ENCODE measurements around the gene C14orf119. TPM values are rescaled to one million over a fixed set of nuclear protein-coding genes. Genes with fewer than 3 reads are reported as not detected.

Gene C14orf119
- total and polyA plus RNA-seq, 9 donors = 13.8 to 55.6 (median 41.5) TPM

DNA sequence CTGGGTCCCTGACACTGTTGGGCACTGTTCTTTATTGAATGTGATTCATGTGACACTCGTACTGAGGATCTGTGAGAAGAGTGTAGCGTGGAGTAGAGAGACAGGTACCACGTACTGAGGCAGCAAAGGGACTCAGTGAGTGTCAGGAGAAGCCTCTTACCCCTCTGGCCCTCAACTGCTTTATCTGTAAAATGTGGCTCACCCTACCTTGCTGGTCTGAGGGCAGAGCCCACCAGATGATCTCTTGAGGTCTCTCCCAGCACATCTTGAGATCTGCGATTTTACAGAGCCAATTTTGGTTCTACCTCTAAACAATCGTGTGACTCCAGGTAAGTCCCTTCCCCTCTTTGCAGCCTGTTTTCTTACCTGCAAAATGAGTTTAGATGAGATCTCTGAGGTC, 20.6 kb downstream of the C14orf119 start:
- H3K27ac ChIP-seq = no peak overlapping the region
- H3K27me3 ChIP-seq = no peaks in the 10 kb centered on the region
- H3K36me3 ChIP-seq = no peaks in the 10 kb centered on the region
- 83 to 88% (median 87%) methylated on average over 5 of the region's 5 CpGs for WGBS, 3 donors
- intact Hi-C loops (cut with DNase I) = no loop called here
- TF ChIP-seq, protein P1, sequence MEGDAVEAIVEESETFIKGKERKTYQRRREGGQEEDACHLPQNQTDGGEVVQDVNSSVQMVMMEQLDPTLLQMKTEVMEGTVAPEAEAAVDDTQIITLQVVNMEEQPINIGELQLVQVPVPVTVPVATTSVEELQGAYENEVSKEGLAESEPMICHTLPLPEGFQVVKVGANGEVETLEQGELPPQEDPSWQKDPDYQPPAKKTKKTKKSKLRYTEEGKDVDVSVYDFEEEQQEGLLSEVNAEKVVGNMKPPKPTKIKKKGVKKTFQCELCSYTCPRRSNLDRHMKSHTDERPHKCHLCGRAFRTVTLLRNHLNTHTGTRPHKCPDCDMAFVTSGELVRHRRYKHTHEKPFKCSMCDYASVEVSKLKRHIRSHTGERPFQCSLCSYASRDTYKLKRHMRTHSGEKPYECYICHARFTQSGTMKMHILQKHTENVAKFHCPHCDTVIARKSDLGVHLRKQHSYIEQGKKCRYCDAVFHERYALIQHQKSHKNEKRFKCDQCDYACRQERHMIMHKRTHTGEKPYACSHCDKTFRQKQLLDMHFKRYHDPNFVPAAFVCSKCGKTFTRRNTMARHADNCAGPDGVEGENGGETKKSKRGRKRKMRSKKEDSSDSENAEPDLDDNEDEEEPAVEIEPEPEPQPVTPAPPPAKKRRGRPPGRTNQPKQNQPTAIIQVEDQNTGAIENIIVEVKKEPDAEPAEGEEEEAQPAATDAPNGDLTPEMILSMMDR (IDR thresholded peaks at IDR 0.05) = no peak
- TF ChIP-seq POLR2A (IDR thresholded peaks at IDR 0.05) = no peak
- TF ChIP-seq EP300 (IDR thresholded peaks at IDR 0.05) = no peak
- H3K4me1 ChIP-seq (ENCODE audit: insufficient read depth) = no peaks in the 10 kb centered on the region
- no peak for DNase-seq
- no peaks in the 10 kb centered on the region for H3K9me3 ChIP-seq
- H3K4me3 ChIP-seq = no peak overlapping the region

DNA sequence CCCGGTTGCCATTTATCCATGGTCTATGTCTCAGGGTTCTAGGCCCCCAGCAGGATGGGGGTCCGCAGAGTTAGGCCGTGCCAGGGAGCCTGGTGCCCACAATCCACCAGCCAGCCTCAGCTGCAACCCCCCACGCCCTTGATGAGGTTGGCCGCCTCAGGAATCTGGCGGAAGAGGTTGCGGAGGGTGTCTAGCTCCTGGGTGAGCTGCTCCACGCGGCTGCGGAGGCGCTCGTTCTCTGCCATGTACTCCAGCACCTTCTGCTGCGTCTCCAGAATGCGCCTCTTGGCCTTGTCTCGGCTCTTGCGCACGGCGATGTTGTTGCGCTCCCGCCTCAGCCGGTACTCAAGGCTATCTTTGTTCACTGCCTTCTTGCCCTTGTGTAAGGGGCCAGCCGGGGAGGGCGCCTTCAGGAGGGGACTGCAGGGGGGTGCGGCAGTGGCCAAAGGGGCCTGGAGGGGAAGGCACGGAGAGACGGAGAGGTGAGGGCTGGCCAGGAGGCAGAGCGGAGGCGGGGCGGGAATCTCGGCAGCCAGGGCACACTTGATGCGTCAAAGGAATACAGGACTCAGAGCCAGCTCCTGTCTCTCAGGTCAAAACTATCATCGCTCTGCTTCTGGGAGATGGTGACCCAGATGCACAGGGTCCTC, 22.2 kb downstream of the C14orf119 start:
- H3K36me3 ChIP-seq = no peaks in the 10 kb centered on the region
- TF ChIP-seq EP300 (IDR thresholded peaks at IDR 0.05) (no peak), POLR2A (IDR thresholded peaks at IDR 0.05) (no peak)
- TF ChIP-seq, protein P1 (IDR thresholded peaks at IDR 0.05) = no peak
- peaks cover 6% of the 10 kb centered on the region for H3K4me1 ChIP-seq (ENCODE audit: insufficient read depth)

DNA sequence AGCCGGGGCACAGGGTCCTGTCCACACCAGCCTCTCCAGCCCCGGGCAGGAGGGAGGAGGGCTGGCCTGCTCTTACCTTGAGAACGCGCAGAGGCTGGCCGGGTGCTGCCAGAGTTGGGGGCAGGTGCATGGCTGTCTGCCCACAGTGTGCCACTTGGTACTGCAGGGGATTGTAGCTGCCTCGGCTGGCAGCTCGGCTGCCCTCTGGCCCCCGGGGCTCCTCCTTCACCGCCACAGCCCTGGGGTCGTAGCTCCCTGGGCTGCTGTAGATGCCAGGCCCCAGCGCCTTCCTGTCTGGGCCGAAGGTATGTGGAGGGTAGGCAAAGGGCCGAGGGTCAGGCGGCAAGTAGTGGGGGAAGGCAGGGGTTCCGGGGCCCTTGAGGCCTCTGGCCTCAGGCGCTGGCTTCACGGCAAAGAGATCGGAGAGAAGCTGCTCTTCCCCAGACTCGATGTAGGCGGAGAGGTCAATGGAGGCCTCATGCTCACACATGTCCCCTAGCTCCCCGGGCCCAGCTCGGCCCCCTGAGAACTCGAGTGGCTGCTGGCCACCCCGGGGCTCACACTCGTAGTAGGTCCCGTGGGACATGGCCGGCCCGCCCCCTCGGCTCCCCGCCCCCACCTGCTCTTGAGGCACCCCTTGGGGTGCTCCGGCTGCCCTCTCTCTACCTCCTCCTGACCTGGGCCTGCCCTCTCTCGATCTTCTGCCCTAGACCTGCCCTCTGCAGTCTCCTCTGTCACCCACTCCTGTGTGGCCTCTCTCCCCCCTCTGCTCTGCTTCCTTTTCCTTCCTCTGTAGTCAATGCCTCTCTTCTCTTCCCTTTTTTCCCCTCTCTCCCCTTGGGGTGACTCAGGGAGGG, 23.4 kb downstream of the C14orf119 start, which contains the start of gene CEBPE:
TSS of gene CEBPE (minus strand) at position 750 of the 857 bp plus-strand sequence. CDS start at position 586, 164 bp downstream.
- intact Hi-C loops (cut with DNase I) = loop anchor here in 1 of 4 donors (2.0 kb wide), 1 partner anchor 70 kb away; no protein-coding TSS in a partner anchor
- no peak within 1 kb of the TSS for H3K4me3 ChIP-seq
- no peaks in the 10 kb centered on the region for H3K36me3 ChIP-seq
- WGBS, 3 donors = 79 to 86% (median 80%) methylated on average over 28 to 32 of the region's 32 CpGs
- H3K4me1 ChIP-seq (ENCODE audit: insufficient read depth) = peaks cover 6% of the 10 kb centered on the region
- no peaks in the 10 kb centered on the region for H3K9me3 ChIP-seq
- no peaks in the 10 kb centered on the region for H3K27me3 ChIP-seq
- TF ChIP-seq POLR2A (IDR thresholded peaks at IDR 0.05) = no peak
- no peak for TF ChIP-seq EP300 (IDR thresholded peaks at IDR 0.05)
- TF ChIP-seq, protein P1 (IDR thresholded peaks at IDR 0.05) = no peak
- no peak within 1 kb of the TSS for H3K27ac ChIP-seq
- no peak for DNase-seq

More for the DNA sequence above, 22.2 kb downstream of the C14orf119 start:
- Histone ChIP-seq H3K27me3 (no peaks in the 10 kb centered on the region), H3K4me3 (no peak overlapping the region), H3K9me3 (no peaks in the 10 kb centered on the region), H3K27ac (no peak overlapping the region)
- 88 to 90% (median 90%) methylated on average over 32 of the region's 32 CpGs for WGBS, 3 donors
- intact Hi-C loops (cut with DNase I) = loop anchor here in 1 of 4 donors (2.0 kb wide), 1 partner anchor 71 kb away; no protein-coding TSS in a partner anchor
- no peak for DNase-seq

Measured in ovary (tissue), 9 donors.